CD14-positive monocyte (primary cell): ENCODE data around the gene RAX. TPM values are rescaled to one million over a fixed set of nuclear protein-coding genes. Genes with fewer than 3 reads are reported as not detected.

ENCODE experiments used
- DNase-seq, 3 donors: peaks; one replicate each; pipeline ENCODE4 v3.0.0-alpha.2; 2011 to 2022
- H2AFZ ChIP-seq: 2 replicates; pipeline ENCODE4 v1.6.0; 2012; ENCODE audit warnings: mild to moderate bottlenecking, low read depth, low read length, inconsistent platforms; ENCODE audit not compliant: insufficient read depth, poor library complexity, severe bottlenecking
- H3K27ac ChIP-seq, 2 donors: 1 replicate in 1 of 2; 2 replicates in 1 of 2; pipeline ENCODE4 v1.5.1; 2012 to 2013; ENCODE audit warnings: low read length in 2 of 2, control low read depth in 1 of 2, inconsistent platforms in 1 of 2, low read depth in 1 of 2, mild to moderate bottlenecking in 1 of 2
- H3K27me3 ChIP-seq, 2 donors: one replicate each; pipeline versions ENCODE4 v1.6.0 to v1.6.1; 2011 to 2013; ENCODE audit warnings: low read length in 2 of 2; ENCODE audit not compliant: control insufficient read depth in 2 of 2, insufficient read depth in 2 of 2
- H3K36me3 ChIP-seq, 2 donors: replicated peaks in 1 of 2; 1 replicate in 1 of 2; 2 replicates in 1 of 2; pipeline versions ENCODE4 v1.5.1 to v1.6.1; 2012 to 2013; ENCODE audit warnings: low read length in 2 of 2, control low read depth in 1 of 2, inconsistent platforms in 1 of 2, mild to moderate bottlenecking in 1 of 2; ENCODE audit not compliant: insufficient read depth in 2 of 2, control insufficient read depth in 1 of 2
- H3K4me1 ChIP-seq, 2 donors: 1 replicate in 1 of 2; 2 replicates in 1 of 2; pipeline versions ENCODE4 v1.5.1 to v1.6.1; 2012 to 2013; ENCODE audit warnings: low read length in 2 of 2, control low read depth in 1 of 2, inconsistent platforms in 1 of 2, mild to moderate bottlenecking in 1 of 2, moderate library complexity in 1 of 2; ENCODE audit not compliant: insufficient read depth in 2 of 2, control insufficient read depth in 1 of 2
- H3K4me2 ChIP-seq: replicated peaks from 2 replicates; pipeline ENCODE3; 2012; ENCODE audit warnings: low read length, moderate library complexity, mild to moderate bottlenecking; ENCODE audit not compliant: poor library complexity, severe bottlenecking; ENCODE audit errors: extremely low read depth
- H3K4me3 ChIP-seq, 3 experiments: fragments of 200-600 bp in 1 of 3; sonication (generic) in 1 of 3; replicated peaks in 1 of 3; 1 replicate in 2 of 3; 2 replicates in 1 of 3; pipeline ENCODE4 v1.5.1; 2011 to 2013; ENCODE audit warnings: low read length in 3 of 3, mild to moderate bottlenecking in 3 of 3, control low read depth in 2 of 3, low read depth in 2 of 3, inconsistent platforms in 1 of 3, moderate library complexity in 1 of 3
- H3K79me2 ChIP-seq: 2 replicates; pipeline ENCODE4 v1.6.0; 2012; ENCODE audit warnings: mild to moderate bottlenecking, control low read depth, inconsistent platforms, low read length, moderate library complexity; ENCODE audit not compliant: insufficient read depth
- H3K9ac ChIP-seq: 2 replicates; pipeline ENCODE4 v1.6.0; 2017; ENCODE audit warnings: low read length, mild to moderate bottlenecking; ENCODE audit not compliant: insufficient read depth, poor library complexity, severe bottlenecking
- H3K9me3 ChIP-seq, 2 donors: replicated peaks in 1 of 2; 1 replicate in 1 of 2; 2 replicates in 1 of 2; pipeline versions ENCODE4 v1.5.1 to v1.6.1; 2012 to 2013; ENCODE audit warnings: low read length in 2 of 2, control low read depth in 1 of 2; ENCODE audit not compliant: control insufficient read depth in 1 of 2, insufficient read depth in 1 of 2
- H4K20me1 ChIP-seq: 2 replicates; pipeline ENCODE4 v1.6.0; 2012; ENCODE audit warnings: mild to moderate bottlenecking, low read length, control low read depth, moderate library complexity; ENCODE audit not compliant: insufficient read depth
- H3K27ac Mint-ChIP-seq, 7 donors: one replicate each; pipeline ENCODE4 v1.8.0; 2020; ENCODE audit warnings: mild to moderate bottlenecking in 7 of 7, mixed read lengths in 7 of 7, moderate library complexity in 6 of 7, inconsistent platforms in 2 of 7
- H3K27me3 Mint-ChIP-seq, 3 donors: one replicate each; pipeline ENCODE4 v1.8.0; 2021 to 2022; ENCODE audit warnings: low read depth in 3 of 3, mild to moderate bottlenecking in 3 of 3, mixed read lengths in 3 of 3, moderate library complexity in 3 of 3, inconsistent platforms in 1 of 3
- H3K36me3 Mint-ChIP-seq, 2 donors: one replicate each; pipeline ENCODE4 v1.8.0; 2020; ENCODE audit warnings: mixed read lengths in 2 of 2, inconsistent platforms in 1 of 2, mild to moderate bottlenecking in 1 of 2
- H3K4me1 Mint-ChIP-seq: one replicate; pipeline ENCODE4 v1.8.0; 2020; ENCODE audit warnings: mild to moderate bottlenecking, mixed read lengths
- H3K4me3 Mint-ChIP-seq, 2 donors: one replicate each; pipeline ENCODE4 v1.8.0; 2020; ENCODE audit warnings: mild to moderate bottlenecking in 2 of 2, mixed read lengths in 2 of 2, moderate library complexity in 1 of 2
- H3K9me3 Mint-ChIP-seq, 7 donors: one replicate each; pipeline ENCODE4 v1.8.0; 2020 to 2022; ENCODE audit warnings: mixed read lengths in 7 of 7, mild to moderate bottlenecking in 6 of 7, moderate library complexity in 6 of 7, inconsistent platforms in 2 of 7
- WGBS: methylation state at CpG from one replicate; pipeline ENCODE4 v1.1.5; 2013; ENCODE audit warnings: missing lambda C conversion rate; ENCODE audit not compliant: insufficient coverage; 5-methylcytosine and 5-hydroxymethylcytosine counted together
- intact Hi-C, 2 donors: fragments of 100-400 bp; cut with micrococcal nuclease; formaldehyde crosslinking; loops; one replicate each; pipeline versions ENCODE4 v1.15.0 to v1.15.1; 2023
- polyA plus RNA-seq, 3 donors: library from polyadenylated mRNA; depleted of rRNA in 1 of 3; unstranded in 2 of 3; stranded (reverse) in 1 of 3; fragments of 300-500 nt in 2 of 3; fragments of >200 nt in 1 of 3; fragmentation: Illumina TruSeq in 2 of 3; gene quantifications; 1 replicate in 2 of 3; 2 replicates in 1 of 3; pipeline ENCODE4 v1.2.3, GENCODE V29; 2012 to 2021
- TF ChIP-seq, protein P1 (sequence below): fragments of 200-600 bp; IDR thresholded peaks from one replicate; pipeline ENCODE4 v1.8.0; 2022; ENCODE audit warnings: antibody characterized with exemption, mild to moderate bottlenecking

Gene RAX
- polyA plus RNA-seq, 3 donors, result not detected

- H3K27ac Mint-ChIP-seq, result no peak overlapping the region
- no peaks in the 10 kb centered on the region for H3K36me3 Mint-ChIP-seq
- no peak overlapping the region for H3K9ac ChIP-seq
- no peaks in the 10 kb centered on the region for H3K36me3 ChIP-seq
- no peak overlapping the region for H3K4me3 ChIP-seq
- peaks cover 14 to 30% of the 10 kb centered on the region in 2 donors for H3K27me3 ChIP-seq
- H3K9me3 ChIP-seq, result no peaks in the 10 kb centered on the region
- peaks cover 22 to 35% (median 25%) of the 10 kb centered on the region in 3 donors for H3K27me3 Mint-ChIP-seq
- intact Hi-C loops, result no loop called here
- H3K4me1 Mint-ChIP-seq, result peaks cover 5% of the 10 kb centered on the region
- no peaks in the 10 kb centered on the region for H3K9me3 Mint-ChIP-seq
- no peak overlapping the region for H2AFZ ChIP-seq
- H3K4me1 ChIP-seq, result peaks cover 0 to 3% of the 10 kb centered on the region in 2 donors
- DNase-seq, result no peak
- TF ChIP-seq, protein P1, sequence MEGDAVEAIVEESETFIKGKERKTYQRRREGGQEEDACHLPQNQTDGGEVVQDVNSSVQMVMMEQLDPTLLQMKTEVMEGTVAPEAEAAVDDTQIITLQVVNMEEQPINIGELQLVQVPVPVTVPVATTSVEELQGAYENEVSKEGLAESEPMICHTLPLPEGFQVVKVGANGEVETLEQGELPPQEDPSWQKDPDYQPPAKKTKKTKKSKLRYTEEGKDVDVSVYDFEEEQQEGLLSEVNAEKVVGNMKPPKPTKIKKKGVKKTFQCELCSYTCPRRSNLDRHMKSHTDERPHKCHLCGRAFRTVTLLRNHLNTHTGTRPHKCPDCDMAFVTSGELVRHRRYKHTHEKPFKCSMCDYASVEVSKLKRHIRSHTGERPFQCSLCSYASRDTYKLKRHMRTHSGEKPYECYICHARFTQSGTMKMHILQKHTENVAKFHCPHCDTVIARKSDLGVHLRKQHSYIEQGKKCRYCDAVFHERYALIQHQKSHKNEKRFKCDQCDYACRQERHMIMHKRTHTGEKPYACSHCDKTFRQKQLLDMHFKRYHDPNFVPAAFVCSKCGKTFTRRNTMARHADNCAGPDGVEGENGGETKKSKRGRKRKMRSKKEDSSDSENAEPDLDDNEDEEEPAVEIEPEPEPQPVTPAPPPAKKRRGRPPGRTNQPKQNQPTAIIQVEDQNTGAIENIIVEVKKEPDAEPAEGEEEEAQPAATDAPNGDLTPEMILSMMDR, result no peak
- H3K4me3 Mint-ChIP-seq, result no peak overlapping the region
- H3K27ac ChIP-seq, result no peak overlapping the region
- no peaks in the 10 kb centered on the region for H3K79me2 ChIP-seq
- WGBS, result 91% methylated on average over 1 of the region's 7 CpGs
- H4K20me1 ChIP-seq, result no peaks in the 10 kb centered on the region
- no peak overlapping the region for H3K4me2 ChIP-seq
These were observed 38.4 kb upstream of the RAX start for GRCh38 chr18:59311631-59312030.

DNA sequence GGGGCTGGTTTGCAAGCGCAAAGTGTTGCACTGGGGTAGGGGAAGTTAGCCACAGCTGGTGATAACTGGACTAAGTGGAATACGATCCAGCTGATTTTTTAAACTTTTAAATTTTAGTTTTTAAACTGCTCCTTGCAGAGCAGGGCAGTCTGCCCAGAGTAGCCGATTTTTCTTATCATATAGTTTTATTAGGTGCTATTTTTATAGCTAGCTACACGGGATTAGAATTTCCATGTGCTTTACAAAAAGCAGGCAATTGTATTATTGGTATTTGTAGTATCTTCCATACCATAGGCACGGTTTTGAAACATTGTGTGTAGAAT, 35.6 kb upstream of the RAX start:
- intact Hi-C loops, result loop anchor here (5.0 kb wide), 1 partner anchor 93 kb away; no protein-coding TSS in a partner anchor
- Histone ChIP-seq H3K9ac (no peak overlapping the region), H3K27me3 (peaks cover 12 to 30% of the 10 kb centered on the region in 2 donors)

More for the DNA sequence above, 35.6 kb upstream of the RAX start:
- peak in 1 of 3 donors; percentile 7 for DNase-seq
- Histone ChIP-seq H3K9me3 (no peaks in the 10 kb centered on the region), H3K36me3 (no peaks in the 10 kb centered on the region), H2AFZ (peak overlapping the region; percentile 82), H3K4me3 (peak overlapping the region in 1 of 3 experiments; percentile 66), H4K20me1 (no peaks in the 10 kb centered on the region), H3K79me2 (no peaks in the 10 kb centered on the region), H3K4me2 (peak overlapping the region; percentile 76), H3K27ac (no peak overlapping the region), H3K4me1 (peaks cover 0 to 3% of the 10 kb centered on the region in 2 donors)
- Mint-ChIP-seq H3K4me3 (peak overlapping the region; percentile 62 to 81), H3K27ac (no peak overlapping the region), H3K36me3 (no peaks in the 10 kb centered on the region), H3K9me3 (no peaks in the 10 kb centered on the region), H3K27me3 (peaks cover 24 to 36% (median 25%) of the 10 kb centered on the region in 3 donors), H3K4me1 (peaks cover 5% of the 10 kb centered on the region)
- no CpG with 5 or more reads among the region's 5 CpGs for WGBS
- TF ChIP-seq, protein P1, result no peak
